GM21619 (cell line): ENCODE results near the gene SETD9.

Source experiments
- ATAC-seq: cut with Tn5 transposase; IDR thresholded peaks from one replicate; pipeline ENCODE4 v1.9.1; 2021; ENCODE audit not compliant: unreplicated experiment

SETD9 gene

GRCh38 chr5:56922922-56923321 is 13.5 kb downstream of the SETD9 start:
- ATAC-seq, result no peak

DNA sequence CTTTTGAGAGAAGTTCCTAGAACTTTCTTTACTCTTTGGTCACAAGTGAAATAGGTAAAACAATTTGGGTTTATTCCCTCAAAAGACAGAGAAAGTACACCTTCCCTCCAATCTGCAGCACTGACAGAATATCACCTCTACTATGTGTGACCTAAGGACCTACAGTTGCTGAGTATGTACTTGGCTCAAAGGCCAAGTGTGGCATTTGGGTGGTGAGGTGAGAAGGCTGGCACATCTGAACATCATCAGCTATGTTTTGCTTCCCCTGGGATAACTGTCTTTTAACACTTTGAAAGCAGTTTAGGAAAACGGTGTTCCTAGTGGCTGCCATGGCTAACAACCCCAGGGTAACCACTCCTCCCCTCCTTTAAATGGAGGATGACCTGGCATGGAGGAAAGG is 24.9 kb downstream of the SETD9 start:
- ATAC-seq, result no peak

GRCh38 chr5:56938858-56939257 is 29.5 kb downstream of the SETD9 start:
- no peak for ATAC-seq

DNA sequence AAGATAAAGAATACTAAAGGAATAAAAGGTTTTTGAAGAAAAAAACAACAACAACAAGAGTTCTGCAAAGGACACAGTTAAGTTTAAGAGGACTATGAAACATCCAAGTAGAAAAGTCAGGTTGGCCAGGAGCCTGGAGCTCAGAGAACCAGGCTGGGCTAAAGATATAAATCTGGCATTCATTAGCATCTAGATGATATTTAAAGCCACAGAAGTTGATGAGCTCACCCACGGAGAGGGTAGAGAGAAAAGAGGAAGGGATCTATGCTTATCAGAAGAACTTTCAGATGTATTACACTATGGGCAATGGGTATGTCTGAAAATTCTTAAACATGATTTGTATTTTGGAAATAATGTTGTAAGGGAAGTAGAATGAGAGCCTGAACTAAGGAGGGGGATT is 32.6 kb downstream of the SETD9 start:
- ATAC-seq, result no peak

- ATAC-seq, result no peak
Observed at GRCh38 chr5:56947052-56947451, 37.7 kb downstream of the SETD9 start.

GRCh38 chr5:56950626-56951125 is 41.3 kb downstream of the SETD9 start:
- peak; percentile 40 for ATAC-seq

DNA sequence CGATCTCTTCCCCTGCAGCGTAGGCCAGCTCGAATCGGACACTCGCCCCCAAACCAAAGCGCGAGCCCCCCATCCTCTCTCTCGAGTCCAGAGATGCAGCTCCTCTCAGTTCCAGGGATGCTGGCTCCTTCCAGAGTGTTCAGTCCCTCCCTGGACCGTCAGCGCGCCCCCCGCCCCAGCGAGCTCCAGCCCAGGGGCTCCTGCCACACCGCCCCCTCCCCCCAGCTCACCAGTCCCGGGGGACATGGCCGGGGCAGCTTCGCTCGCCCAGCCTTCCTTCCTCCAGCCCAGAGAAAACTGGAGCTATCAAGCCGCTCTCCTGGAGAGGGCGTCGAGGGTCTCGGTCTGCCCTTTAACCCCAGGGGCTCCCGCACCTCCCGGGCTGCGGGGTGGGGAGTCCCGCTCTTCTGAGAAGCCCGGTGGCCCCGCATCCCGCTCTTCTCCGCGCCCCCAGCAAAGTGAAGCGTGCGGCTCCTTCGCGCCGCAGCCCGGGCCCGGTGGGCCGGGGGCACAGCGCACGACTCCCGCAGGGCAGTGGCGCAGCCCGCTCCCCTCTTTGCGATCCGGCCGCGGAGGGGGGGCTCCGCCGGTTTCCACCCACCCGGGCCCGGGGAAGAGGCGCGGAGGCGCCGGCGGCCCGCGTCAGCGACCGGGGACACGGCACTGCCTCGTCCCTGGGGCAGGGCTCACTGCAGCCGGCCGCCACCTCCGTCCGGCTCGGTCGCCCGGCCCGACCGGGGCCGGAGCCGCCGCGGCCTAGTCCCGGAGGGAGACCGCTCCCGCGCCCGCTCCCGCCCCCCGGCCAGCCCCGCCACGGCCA is 41.9 kb downstream of the SETD9 start:
- ATAC-seq, result peak; percentile 42

DNA sequence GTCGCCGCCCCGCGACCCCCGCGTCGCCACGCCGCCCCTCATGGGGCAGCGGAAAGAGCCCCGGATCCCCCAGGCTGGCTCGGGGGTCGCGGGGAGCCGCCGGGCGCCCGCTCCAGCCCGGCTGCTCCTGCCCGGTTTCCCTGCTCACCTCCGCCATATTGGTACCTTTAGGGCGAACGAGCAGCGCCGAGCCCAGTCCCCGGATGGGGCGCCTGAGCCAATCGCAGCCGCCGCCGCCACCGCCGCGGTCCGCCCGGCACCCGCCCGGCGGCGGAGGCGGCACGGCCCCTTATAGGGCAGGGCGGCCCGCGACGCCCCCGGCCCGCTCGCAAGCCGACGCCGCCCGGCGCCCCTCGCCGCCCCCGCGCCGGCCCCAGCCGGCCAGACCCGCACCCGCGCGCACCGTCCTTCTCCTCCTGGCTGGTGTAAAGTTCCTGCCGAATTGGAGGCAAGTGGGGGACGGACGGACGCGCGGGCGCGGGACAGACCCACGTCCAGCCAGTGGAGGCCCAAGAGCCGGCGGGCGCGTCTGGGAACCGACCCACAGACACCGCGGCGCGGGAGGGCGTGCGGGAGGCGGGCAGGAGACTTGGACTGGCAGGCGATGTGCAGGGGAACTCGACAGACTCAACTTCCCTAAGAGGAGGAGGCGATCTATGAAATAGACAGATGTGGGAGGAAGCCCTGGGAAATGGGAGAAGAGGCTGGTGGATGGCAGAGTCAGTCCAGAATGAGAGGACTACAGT is 42.7 kb downstream of the SETD9 start, which contains the start of gene MIER3:
Gene MIER3, minus strand, starts transcription at position 178 of the 746 bp plus-strand sequence. Its CDS starts 21 bp downstream, at position 157.
- peak; percentile 91 for ATAC-seq

GRCh38 chr5:56954262-56954661 is 44.9 kb downstream of the SETD9 start:
- no peak for ATAC-seq

- no peak for ATAC-seq
Observed at GRCh38 chr5:56958595-56958994, 49.2 kb downstream of the SETD9 start.

DNA sequence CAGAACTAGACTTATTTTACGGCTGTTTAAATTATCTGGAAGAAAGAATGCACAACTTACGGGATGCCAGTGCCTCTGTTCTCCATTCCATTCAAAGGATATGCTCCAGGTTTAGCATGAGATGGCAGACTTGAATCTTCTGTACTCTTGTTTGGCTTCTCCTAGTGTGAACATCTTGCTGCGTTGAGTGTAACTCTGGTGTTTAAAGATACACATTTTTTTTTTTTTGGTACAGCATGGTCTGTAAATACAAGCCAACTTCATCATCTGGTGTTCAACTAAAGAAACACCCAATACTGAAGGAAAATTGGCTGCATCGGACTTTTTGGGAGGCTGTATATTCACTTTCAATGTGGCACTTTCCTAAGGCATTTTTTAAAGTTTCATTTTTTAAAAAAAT is 49.9 kb downstream of the SETD9 start:
- no peak for ATAC-seq

DNA sequence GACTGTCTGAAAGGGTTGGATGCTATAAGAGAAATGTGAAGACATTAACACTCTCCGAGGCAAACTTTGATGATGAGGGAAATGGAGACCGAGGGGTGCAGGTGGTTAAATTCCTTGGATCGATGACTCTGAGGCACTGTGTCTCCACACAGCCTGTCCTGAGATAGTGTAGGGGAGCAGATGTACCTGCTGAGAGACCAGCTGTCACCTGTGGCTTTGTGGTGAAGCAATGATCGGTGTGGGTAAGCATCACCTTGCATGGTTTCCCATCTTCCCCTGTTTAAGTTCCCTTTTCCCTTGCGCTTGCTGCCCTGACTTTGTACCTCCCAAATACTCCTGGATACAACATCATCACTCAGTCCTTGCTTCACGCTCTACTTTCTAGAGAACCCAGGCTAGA is 52.4 kb downstream of the SETD9 start:
- no peak for ATAC-seq

DNA sequence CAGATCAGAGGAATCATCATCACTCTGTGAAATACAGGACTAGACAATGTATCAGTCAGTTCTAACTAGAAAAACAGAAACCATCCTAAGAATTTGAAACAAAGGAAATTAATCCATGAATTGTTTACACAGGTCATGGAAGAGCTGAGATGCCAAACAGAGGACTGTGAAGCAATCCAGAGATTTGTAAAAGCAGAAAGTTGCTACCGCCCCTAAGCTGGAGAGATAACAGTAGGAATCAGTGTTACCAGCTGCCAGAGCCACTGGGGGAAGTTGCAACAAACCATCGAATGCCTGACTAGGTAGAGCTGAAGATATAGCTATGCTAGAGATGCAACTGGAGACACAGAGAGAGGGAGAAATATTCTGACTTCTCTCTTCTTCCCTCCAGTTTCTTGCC is 52.9 kb downstream of the SETD9 start:
- no peak for ATAC-seq

DNA sequence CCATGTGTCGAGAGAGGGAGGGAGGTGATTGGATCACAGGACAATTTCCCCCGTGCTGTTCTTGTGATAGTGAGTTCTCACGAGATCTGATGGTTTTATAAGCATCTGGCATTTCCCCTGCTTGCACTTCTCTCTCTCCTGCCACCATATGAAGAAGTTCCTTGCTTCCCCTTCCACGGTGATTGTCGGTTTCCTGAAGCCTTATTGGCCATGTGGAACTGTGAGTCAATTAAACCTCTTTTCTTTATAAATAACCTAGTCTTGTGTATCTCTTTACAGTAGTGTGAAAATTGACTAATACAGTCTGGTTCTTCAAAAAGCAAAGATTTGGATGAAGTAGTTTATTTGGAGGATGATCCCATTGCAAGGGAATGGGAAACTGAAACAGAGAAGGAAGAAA is 53.9 kb downstream of the SETD9 start:
- no peak for ATAC-seq

- no peak for ATAC-seq
Observed at GRCh38 chr5:56964173-56964572, 54.8 kb downstream of the SETD9 start.
